Epithelial cell of prostate (primary cell): ENCODE measurements around the gene WNT2B.

Source experiments
- DNase-seq: peaks from one replicate; pipeline ENCODE4 v3.0.0-alpha.2; 2011; ENCODE audit warnings: low read depth, low spot score
- H3K27ac ChIP-seq: fragments of 450-650 bp; 2 replicates; pipeline ENCODE4 v1.5.1; 2017; ENCODE audit warnings: mild to moderate bottlenecking

The WNT2B gene

GRCh38 chr1:112557385-112557784 is 48.6 kb downstream of the WNT2B start:
- DNase-seq, result no peak
- no peak overlapping the region for H3K27ac ChIP-seq

GRCh38 chr1:112558634-112559033 is 49.9 kb downstream of the WNT2B start:
- no peak overlapping the region for H3K27ac ChIP-seq
- no peak for DNase-seq

GRCh38 chr1:112563341-112563740 is 54.6 kb downstream of the WNT2B start:
- no peak for DNase-seq

GRCh38 chr1:112564081-112564480 is 55.3 kb downstream of the WNT2B start:
- no peak overlapping the region for H3K27ac ChIP-seq
- DNase-seq, result no peak

More at GRCh38 chr1:112563341-112563740, 54.6 kb downstream of the WNT2B start:
- H3K27ac ChIP-seq, result no peak overlapping the region

DNA sequence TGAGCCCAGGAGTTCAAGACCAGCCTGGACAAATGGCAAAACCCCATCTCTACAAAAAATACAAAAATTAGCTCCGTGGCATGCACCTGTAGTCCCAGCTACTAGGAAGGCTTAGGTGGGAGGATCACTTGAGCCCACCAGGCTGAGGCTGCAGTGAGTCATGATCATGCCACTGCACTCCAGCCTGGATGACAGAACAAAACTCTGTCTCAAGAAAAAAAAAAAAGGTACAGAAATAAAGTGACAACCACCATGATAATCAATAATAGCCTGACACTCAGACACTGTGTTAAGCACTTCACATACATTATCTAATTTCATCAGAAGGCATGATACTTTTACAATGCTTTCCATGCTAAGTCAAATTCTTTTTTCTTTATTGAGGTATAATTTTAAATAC is 57.0 kb downstream of the WNT2B start:
- no peak for DNase-seq

DNA sequence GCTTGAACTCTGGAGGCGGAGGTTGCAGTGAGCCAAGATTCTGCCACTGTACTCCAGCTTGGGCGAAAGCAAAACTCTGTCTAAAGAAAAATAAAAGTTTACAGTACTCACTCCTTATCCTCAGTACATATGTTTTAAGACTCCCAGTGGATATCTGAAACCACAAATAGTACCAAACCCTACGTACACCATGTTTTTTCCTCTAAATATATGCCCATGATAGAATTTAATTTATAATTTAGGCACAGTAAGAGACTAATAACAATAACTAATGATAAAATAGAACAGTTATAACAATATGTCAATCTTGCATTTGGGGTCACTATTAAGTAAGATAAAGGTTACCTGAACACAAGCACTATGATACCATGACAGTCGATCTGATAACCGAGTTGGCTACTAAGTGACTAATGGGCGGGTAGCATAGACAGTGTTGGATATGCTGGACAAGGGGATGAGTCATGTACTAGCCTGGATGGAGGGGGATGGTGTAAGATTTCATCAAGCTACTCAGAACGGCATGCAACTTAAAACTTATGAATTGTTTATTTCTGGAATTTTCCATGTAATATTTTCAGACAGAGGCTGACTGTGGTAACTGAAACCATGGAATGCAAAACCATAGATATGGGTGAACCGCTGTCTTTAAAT is 66.5 kb downstream of the WNT2B start:
- no peak for DNase-seq
- H3K27ac ChIP-seq, result no peak overlapping the region

More for the DNA sequence above, 57.0 kb downstream of the WNT2B start:
- no peak overlapping the region for H3K27ac ChIP-seq

DNA sequence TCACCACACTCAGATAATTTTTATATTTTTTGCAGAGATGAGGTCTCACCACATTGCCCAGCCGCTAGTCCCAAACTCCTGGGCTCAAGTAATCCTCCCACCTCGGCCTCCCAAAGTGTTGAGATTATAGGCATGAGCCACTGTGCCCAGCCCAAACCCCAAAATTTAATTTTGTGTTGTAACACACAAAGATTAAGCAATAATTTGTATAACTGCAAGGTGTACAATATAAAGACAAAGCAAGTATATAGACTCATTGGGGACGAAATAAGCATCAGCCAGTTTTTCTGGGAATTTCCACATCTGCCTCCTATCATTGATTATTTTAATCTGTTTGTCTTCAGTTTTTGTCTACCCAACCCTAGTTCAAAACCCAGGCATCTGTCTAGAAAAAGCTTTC is 67.5 kb downstream of the WNT2B start:
- no peak for DNase-seq
- no peak overlapping the region for H3K27ac ChIP-seq
